ENCODE data around the gene LVRN. TPM values are rescaled to one million over a fixed set of nuclear protein-coding genes. Genes with fewer than 3 reads are reported as not detected.

LVRN gene
- total RNA-seq, 3 donors from 2014 or later (not counting 1 experiment from before 2014, with no cell fraction given) = 0.77 TPM; not detected in 2

DNA sequence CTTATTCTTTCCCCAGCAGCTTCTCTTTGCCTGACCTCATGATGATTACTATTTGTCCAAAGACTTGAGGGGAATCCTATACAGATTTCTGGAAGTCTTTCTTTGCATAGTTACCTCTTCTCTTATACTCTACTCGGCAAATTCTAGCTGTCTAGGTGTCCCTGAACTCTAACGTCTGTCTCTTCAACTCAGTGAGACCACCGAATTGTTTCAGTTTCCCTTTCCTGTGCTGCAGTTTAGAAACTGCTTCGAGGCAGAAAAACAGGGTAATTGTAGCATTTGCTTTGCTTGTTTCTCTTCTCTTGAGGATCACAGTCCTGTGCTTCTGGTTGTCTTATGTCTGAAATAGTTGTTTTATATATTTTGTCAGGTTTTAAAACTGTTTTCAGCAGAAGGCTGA lies 14.8 kb downstream of the LVRN start:
- ATAC-seq (peak in 2 of 3 donors; percentile 40 to 53), DNase-seq (no peak)
- H3K36me3 Mint-ChIP-seq = peaks cover 6% of the 10 kb centered on the region
- no peak overlapping the region for H3K4me3 ChIP-seq (ENCODE audit: low read length)
- H3K36me3 ChIP-seq (ENCODE audit: control insufficient read depth, insufficient read depth, low read length) = no peaks in the 10 kb centered on the region
- no peak overlapping the region for H3K27ac Mint-ChIP-seq
- intact Hi-C loops (cut with micrococcal nuclease) = no loop called here
- no peaks in the 10 kb centered on the region for H3K9me3 ChIP-seq (ENCODE audit: control insufficient read depth, insufficient read depth, low read length)
- H3K4me3 Mint-ChIP-seq = peak overlapping the region; percentile 38
- H3K27me3 Mint-ChIP-seq (ENCODE audit: low read depth in 2 of 2) = peaks cover 14 to 70% of the 10 kb centered on the region in 2 donors
- H3K9me3 Mint-ChIP-seq = no peaks in the 10 kb centered on the region
- peaks cover 10 to 13% of the 10 kb centered on the region in 2 donors for H3K4me1 Mint-ChIP-seq
- H3K27ac ChIP-seq (ENCODE audit: low read length) = no peak overlapping the region
- TF ChIP-seq CTCF (IDR thresholded peaks at IDR 0.05) = no peak
- H3K4me1 ChIP-seq (ENCODE audit: control insufficient read depth, insufficient read depth, low read length) = no peaks in the 10 kb centered on the region
- no peaks in the 10 kb centered on the region for H3K27me3 ChIP-seq (ENCODE audit: control insufficient read depth, insufficient read depth, low read length)
- 53% methylated on average over 4 of the region's 4 CpGs for WGBS (ENCODE audit: insufficient coverage)

- Mint-ChIP-seq H3K4me3 (no peak overlapping the region), H3K27me3 (ENCODE audit: low read depth in 2 of 2) (peaks cover 14 to 78% of the 10 kb centered on the region in 2 donors), H3K9me3 (no peaks in the 10 kb centered on the region), H3K36me3 (peaks cover 6% of the 10 kb centered on the region), H3K4me1 (peaks cover 10 to 13% of the 10 kb centered on the region in 2 donors), H3K27ac (no peak overlapping the region)
- Histone ChIP-seq H3K27me3 (ENCODE audit: control insufficient read depth, insufficient read depth, low read length) (no peaks in the 10 kb centered on the region), H3K4me1 (ENCODE audit: control insufficient read depth, insufficient read depth, low read length) (no peaks in the 10 kb centered on the region), H3K36me3 (ENCODE audit: control insufficient read depth, insufficient read depth, low read length) (no peaks in the 10 kb centered on the region), H3K4me3 (ENCODE audit: low read length) (no peak overlapping the region), H3K9me3 (ENCODE audit: control insufficient read depth, insufficient read depth, low read length) (no peaks in the 10 kb centered on the region), H3K27ac (ENCODE audit: low read length) (no peak overlapping the region)
- no peak for TF ChIP-seq CTCF (IDR thresholded peaks at IDR 0.05)
- ATAC-seq = no peak
- no peak for DNase-seq
- intact Hi-C loops (cut with micrococcal nuclease) = no loop called here
- WGBS (ENCODE audit: insufficient coverage) = 61% methylated on average over 2 of the region's 2 CpGs
These were observed 15.7 kb downstream of the LVRN start for GRCh38 chr5:115977988-115978387.

GRCh38 chr5:115978779-115979178 lies 16.5 kb downstream of the LVRN start:
- Mint-ChIP-seq H3K27ac (no peak overlapping the region), H3K9me3 (no peaks in the 10 kb centered on the region), H3K27me3 (ENCODE audit: low read depth in 2 of 2) (peaks cover 14 to 80% of the 10 kb centered on the region in 2 donors), H3K4me3 (no peak overlapping the region), H3K4me1 (peaks cover 10 to 13% of the 10 kb centered on the region in 2 donors), H3K36me3 (peaks cover 6% of the 10 kb centered on the region)
- 92% methylated on average over 2 of the region's 2 CpGs for WGBS (ENCODE audit: insufficient coverage)
- Histone ChIP-seq H3K36me3 (ENCODE audit: control insufficient read depth, insufficient read depth, low read length) (no peaks in the 10 kb centered on the region), H3K27ac (ENCODE audit: low read length) (no peak overlapping the region), H3K4me1 (ENCODE audit: control insufficient read depth, insufficient read depth, low read length) (no peaks in the 10 kb centered on the region), H3K27me3 (ENCODE audit: control insufficient read depth, insufficient read depth, low read length) (no peaks in the 10 kb centered on the region), H3K4me3 (ENCODE audit: low read length) (no peak overlapping the region), H3K9me3 (ENCODE audit: control insufficient read depth, insufficient read depth, low read length) (no peaks in the 10 kb centered on the region)
- TF ChIP-seq CTCF (IDR thresholded peaks at IDR 0.05) = no peak
- ATAC-seq (no peak), DNase-seq (no peak)
- intact Hi-C loops (cut with micrococcal nuclease) = no loop called here

Data from natural killer cell (primary cell).